ENCODE data around the gene SOST. TPM values are rescaled to one million over a fixed set of nuclear protein-coding genes. Genes with fewer than 3 reads are reported as not detected.

Gene SOST
- total and polyA plus RNA-seq, 2 donors (not counting 1 experiment from before 2014, with no cell fraction given): not detected

- Histone ChIP-seq H3K27ac (ENCODE audit: low read length in 2 of 2) (no peak overlapping the region), H3K27me3 (replicated peaks in 1 of 4; ENCODE audit: control extremely low read depth in 1 of 4, control insufficient read depth in 3 of 4, insufficient read depth in 4 of 4, low read length in 3 of 4) (peaks cover 0 to 4% (median 1%) of the 10 kb centered on the region in 4 experiments), H3K36me3 (replicated peaks in 1 of 2; ENCODE audit: control extremely low read depth in 1 of 2, control insufficient read depth in 1 of 2, extremely low read depth in 1 of 2, insufficient read depth in 2 of 2, low read length in 1 of 2) (peaks cover 0 to 7% of the 10 kb centered on the region in 2 experiments), H3K4me2 (replicated peaks; ENCODE audit: low read depth, low read length, poor library complexity, severe bottlenecking) (no peak overlapping the region), H3K9ac (ENCODE audit: low read length) (no peak overlapping the region), H3K4me3 (ENCODE audit: control extremely low read depth in 1 of 5, extremely low read depth in 1 of 5, insufficient read depth in 1 of 5, low read depth in 2 of 5, low read length in 4 of 5) (no peak overlapping the region), H3K79me2 (ENCODE audit: control insufficient read depth, insufficient read depth, low read length) (peaks cover 3% of the 10 kb centered on the region), H4K20me1 (ENCODE audit: control insufficient read depth, insufficient read depth, low read length, poor library complexity, severe bottlenecking) (no peaks in the 10 kb centered on the region), H3K4me1 (ENCODE audit: control insufficient read depth in 2 of 2, insufficient read depth in 2 of 2, low read length in 2 of 2) (peaks cover 25 to 35% of the 10 kb centered on the region in 2 donors), H3K9me3 (ENCODE audit: control extremely low read depth in 1 of 3, control insufficient read depth in 2 of 3, insufficient read depth in 1 of 3, low read length in 2 of 3) (peaks cover 0 to 3% (median 0%) of the 10 kb centered on the region in 3 donors), H2AFZ (ENCODE audit: insufficient read depth, low read depth, low read length, poor library complexity, severe bottlenecking) (no peak overlapping the region)
- 97% methylated on average over 14 of the region's 16 CpGs for WGBS (ENCODE audit: insufficient coverage)
- no peaks in the 10 kb centered on the region for H3K9me3 Mint-ChIP-seq (ENCODE audit: insufficient read depth)
- H3K4me3 Mint-ChIP-seq: no peak overlapping the region
- ATAC-seq (ENCODE audit: low read depth) (no peak), DNase-seq (no peak)
- intact Hi-C loops (cut with micrococcal nuclease): no loop called here
- no peak overlapping the region for H3K27ac Mint-ChIP-seq
- peaks cover 34% of the 10 kb centered on the region for H3K4me1 Mint-ChIP-seq
- ChIA-PET CTCF (interaction anchor here (1.8 kb wide), 1 partner anchor 9 kb away, joined by 9 read pairs; no protein-coding TSS in a partner anchor), POLR2A (no interaction called here)
- TF ChIP-seq EZH2 (IDR thresholded peaks at IDR 0.05; ENCODE audit: borderline replicate concordance, insufficient read depth, low read depth, low read length, poor library complexity, severe bottlenecking): no peak
- no peak for TF ChIP-seq CTCF (IDR thresholded peaks at IDR 0.05)
- H3K27me3 Mint-ChIP-seq: no peaks in the 10 kb centered on the region
These were observed 16.0 kb upstream of the SOST start for GRCh38 chr17:43774304-43775250.

Measured in B cell (primary cell).